ENCODE data around the gene DSC3. TPM values are rescaled to one million over a fixed set of nuclear protein-coding genes. Genes with fewer than 3 reads are reported as not detected.

DSC3 gene
- 1 to 10 TPM in 4 of 9 donors, under 1 TPM in 5; 0.11 to 4.7 (median 0.42) TPM for total RNA-seq
- polyA plus RNA-seq = under 1 TPM; 0.08 to 0.48 (median 0.13) TPM
- long read RNA-seq, donor 1 = 0 reads
- long read RNA-seq, donor 2 = 0 reads
- long read RNA-seq, donor 3 = 0 reads
- long read RNA-seq, donor 4 = 0 reads
- long read RNA-seq, donor 5 = 0 reads
- long read RNA-seq, donor 6 = 0 reads
- long read RNA-seq, donor 7 = 0 reads
- long read RNA-seq, donor 8 = 0 reads
- long read RNA-seq, donor 9 = 0 reads
- long read RNA-seq, donor 10 = 0 reads

DNA sequence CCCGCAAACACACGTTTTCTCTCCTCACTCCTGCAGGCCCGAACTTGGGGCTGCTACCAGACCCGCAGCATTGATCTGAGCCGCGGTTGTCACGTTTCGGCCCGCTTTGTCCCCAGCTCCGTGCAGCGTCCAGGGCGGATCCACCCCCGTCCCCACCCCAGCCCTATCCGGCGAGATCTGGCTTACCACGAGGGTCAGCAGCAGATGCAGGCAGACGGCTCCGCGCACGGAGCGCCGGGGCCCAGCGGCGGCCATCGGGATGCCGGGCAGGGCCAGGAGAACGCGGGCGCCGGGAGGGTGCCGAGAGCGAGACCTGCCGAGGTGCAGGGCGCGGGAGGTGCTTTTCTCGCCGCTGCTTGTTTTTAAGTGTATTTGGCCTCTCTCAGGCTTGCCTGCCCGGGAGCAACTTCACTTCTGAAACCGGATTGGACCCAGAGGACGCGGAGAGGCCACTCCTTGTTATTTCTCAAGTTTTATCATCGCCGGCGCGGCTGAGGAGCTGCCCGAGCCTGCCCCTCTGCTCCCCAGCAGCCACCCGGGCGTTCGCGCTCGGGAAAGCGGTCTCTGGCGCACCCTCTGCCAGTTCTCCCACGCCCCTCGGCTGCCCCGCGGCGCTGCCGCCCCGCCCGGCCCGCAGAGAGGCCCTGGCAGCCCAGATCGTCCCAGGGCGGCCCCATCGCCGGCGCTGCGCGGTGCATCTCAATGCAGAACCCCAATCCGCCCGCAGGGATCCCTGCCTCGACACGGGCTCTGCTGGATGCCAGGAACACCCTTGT, at the start of gene DSC3:
DSC3 (minus strand) TSS at position 337 of the 776 bp plus-strand sequence; CDS start at position 255, 82 bp downstream.
- Histone ChIP-seq H3K27me3 (peaks cover 56% of the 10 kb centered on the region), H3K27ac (no peak within 1 kb of the TSS), H3K9me3 (replicated peaks in 1 of 3) (no peaks in the 10 kb centered on the region), H3K4me1 (replicated peaks in 1 of 2) (peaks cover 0 to 7% of the 10 kb centered on the region in 2 donors), H3K36me3 (replicated peaks in 1 of 2) (no peaks in the 10 kb centered on the region), H3K4me3 (peak within 1 kb of the TSS in 1 of 4 donors; percentile 34)
- DNase-seq = peak in 1 of 7 donors; percentile 11
- intact Hi-C loops (cut with DNase I) = no loop called here
- no peak for TF ChIP-seq POLR2A (IDR thresholded peaks at IDR 0.05)
- TF ChIP-seq, protein P1, sequence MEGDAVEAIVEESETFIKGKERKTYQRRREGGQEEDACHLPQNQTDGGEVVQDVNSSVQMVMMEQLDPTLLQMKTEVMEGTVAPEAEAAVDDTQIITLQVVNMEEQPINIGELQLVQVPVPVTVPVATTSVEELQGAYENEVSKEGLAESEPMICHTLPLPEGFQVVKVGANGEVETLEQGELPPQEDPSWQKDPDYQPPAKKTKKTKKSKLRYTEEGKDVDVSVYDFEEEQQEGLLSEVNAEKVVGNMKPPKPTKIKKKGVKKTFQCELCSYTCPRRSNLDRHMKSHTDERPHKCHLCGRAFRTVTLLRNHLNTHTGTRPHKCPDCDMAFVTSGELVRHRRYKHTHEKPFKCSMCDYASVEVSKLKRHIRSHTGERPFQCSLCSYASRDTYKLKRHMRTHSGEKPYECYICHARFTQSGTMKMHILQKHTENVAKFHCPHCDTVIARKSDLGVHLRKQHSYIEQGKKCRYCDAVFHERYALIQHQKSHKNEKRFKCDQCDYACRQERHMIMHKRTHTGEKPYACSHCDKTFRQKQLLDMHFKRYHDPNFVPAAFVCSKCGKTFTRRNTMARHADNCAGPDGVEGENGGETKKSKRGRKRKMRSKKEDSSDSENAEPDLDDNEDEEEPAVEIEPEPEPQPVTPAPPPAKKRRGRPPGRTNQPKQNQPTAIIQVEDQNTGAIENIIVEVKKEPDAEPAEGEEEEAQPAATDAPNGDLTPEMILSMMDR (IDR thresholded peaks at IDR 0.05) = no peak
- 2 to 14% (median 5%) methylated on average over 20 to 73 of the region's 73 CpGs for WGBS, 4 donors

DNA sequence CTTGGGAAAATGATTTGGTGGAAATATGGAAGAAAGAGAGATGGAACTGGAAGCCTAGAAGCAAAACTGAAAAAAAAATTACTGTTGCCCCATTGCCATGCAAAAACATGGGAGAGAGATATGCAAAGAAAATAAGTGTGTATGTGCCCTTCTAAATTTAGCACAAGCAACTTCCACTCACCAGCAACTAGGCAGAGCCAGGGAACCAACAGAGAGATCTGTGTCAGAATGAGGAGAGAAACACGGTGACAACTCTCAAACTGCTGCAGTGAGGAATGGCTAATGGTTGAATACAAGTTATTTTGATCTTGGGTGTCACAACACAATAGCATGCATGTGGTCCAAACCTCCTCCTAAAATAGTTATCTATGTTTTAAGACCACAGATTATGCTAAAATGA, 48.8 kb upstream of the DSC3 start:
- H3K9me3 ChIP-seq (replicated peaks in 1 of 3) = no peaks in the 10 kb centered on the region
- H3K4me1 ChIP-seq (replicated peaks in 1 of 2) = no peaks in the 10 kb centered on the region
- intact Hi-C loops (cut with DNase I) = no loop called here
- no peak overlapping the region for H3K27ac ChIP-seq
- no peak for DNase-seq
- no peaks in the 10 kb centered on the region for H3K36me3 ChIP-seq (replicated peaks in 1 of 2)
- no peak for TF ChIP-seq POLR2A (IDR thresholded peaks at IDR 0.05)
- TF ChIP-seq, protein P1 (IDR thresholded peaks at IDR 0.05) = no peak
- no peaks in the 10 kb centered on the region for H3K27me3 ChIP-seq
- H3K4me3 ChIP-seq = no peak overlapping the region
- WGBS, 4 donors = 65 to 88% (median 73%) methylated on average over 1 of the region's 1 CpG

DNA sequence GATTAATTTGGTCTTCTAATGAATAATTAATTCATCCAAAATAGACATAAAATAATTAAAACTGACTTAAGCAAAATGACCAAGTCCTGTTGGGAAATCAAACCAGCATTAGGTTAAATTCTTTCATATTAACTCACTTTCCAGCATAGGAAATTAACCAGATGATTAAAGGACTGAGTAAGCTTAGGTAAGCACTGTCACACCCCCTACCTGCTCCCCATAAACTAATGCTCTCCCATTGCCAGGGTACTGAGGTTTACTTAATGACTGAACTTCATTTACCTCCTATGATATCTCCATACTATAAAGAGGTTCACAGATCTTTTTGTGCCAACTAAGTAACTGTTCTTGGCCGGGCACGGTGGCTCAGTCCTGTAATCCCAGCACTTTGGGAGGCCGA, 46.0 kb upstream of the DSC3 start:
- no peak for DNase-seq
- no peaks in the 10 kb centered on the region for H3K36me3 ChIP-seq (replicated peaks in 1 of 2)
- no peak overlapping the region for H3K27ac ChIP-seq
- TF ChIP-seq, protein P1 (IDR thresholded peaks at IDR 0.05) = no peak
- no peak for TF ChIP-seq POLR2A (IDR thresholded peaks at IDR 0.05)
- no peaks in the 10 kb centered on the region for H3K9me3 ChIP-seq (replicated peaks in 1 of 3)
- H3K4me1 ChIP-seq (replicated peaks in 1 of 2) = no peaks in the 10 kb centered on the region
- H3K27me3 ChIP-seq = no peaks in the 10 kb centered on the region
- WGBS, 4 donors = 83 to 95% (median 87%) methylated on average over 3 of the region's 3 CpGs
- H3K4me3 ChIP-seq = no peak overlapping the region
- intact Hi-C loops (cut with DNase I) = no loop called here

DNA sequence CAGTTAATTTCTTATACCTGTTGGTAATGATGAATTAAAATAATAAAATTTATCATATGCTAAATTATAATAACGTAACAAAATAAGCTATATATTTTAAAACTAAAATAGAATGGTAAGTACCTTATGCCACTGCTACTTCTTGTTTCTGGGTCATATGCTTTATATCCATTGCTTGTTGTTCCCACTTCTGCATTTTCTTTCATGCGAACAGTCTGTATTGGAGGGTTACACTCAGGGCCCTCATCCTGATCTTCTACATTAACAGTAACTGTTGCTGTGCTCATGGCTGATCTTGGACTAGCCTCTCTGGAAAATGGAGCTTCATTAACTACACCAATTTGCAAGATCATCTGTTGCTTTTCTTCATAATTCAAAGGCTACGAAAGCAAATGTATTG, 37.4 kb upstream of the DSC3 start:
- WGBS, 4 donors = 67 to 83% (median 74%) methylated on average over 3 of the region's 3 CpGs
- Histone ChIP-seq H3K4me1 (replicated peaks in 1 of 2) (no peaks in the 10 kb centered on the region), H3K9me3 (replicated peaks in 1 of 3) (no peaks in the 10 kb centered on the region), H3K36me3 (replicated peaks in 1 of 2) (no peaks in the 10 kb centered on the region), H3K27ac (no peak overlapping the region), H3K27me3 (no peaks in the 10 kb centered on the region), H3K4me3 (no peak overlapping the region)
- TF ChIP-seq, protein P1 (IDR thresholded peaks at IDR 0.05) = no peak
- TF ChIP-seq POLR2A (IDR thresholded peaks at IDR 0.05) = no peak
- intact Hi-C loops (cut with DNase I) = no loop called here
- DNase-seq = no peak
